Measurements from ENCODE around the gene PRSS38. TPM values are rescaled to one million over a fixed set of nuclear protein-coding genes. Genes with fewer than 3 reads are reported as not detected.

Gene PRSS38
- total and polyA plus RNA-seq, 2 donors (not counting 3 experiments of a cell fraction or from before 2014, with no cell fraction given), result not detected

- Histone ChIP-seq H3K4me3 (replicated peaks in 1 of 3; ENCODE audit: insufficient read depth in 1 of 3, low read depth in 1 of 3, low read length in 3 of 3) (no peak overlapping the region), H3K4me1 (ENCODE audit: control insufficient read depth, extremely low read depth, insufficient read depth, low read length) (no peaks in the 10 kb centered on the region), H3K79me2 (ENCODE audit: control insufficient read depth, insufficient read depth, low read length) (no peaks in the 10 kb centered on the region), H3K36me3 (ENCODE audit: control insufficient read depth in 2 of 2, extremely low read depth in 1 of 2, insufficient read depth in 2 of 2, low read length in 2 of 2) (no peaks in the 10 kb centered on the region), H3K4me2 (ENCODE audit: insufficient read depth, low read length) (no peak overlapping the region), H3K9ac (replicated peaks; ENCODE audit: extremely low read depth, insufficient read depth, low read length) (no peak overlapping the region), H3K9me3 (replicated peaks; ENCODE audit: control insufficient read depth, insufficient read depth, low read length) (no peaks in the 10 kb centered on the region), H3K27ac (ENCODE audit: insufficient read depth, low read depth, low read length) (no peak overlapping the region), H3K9me1 (replicated peaks; ENCODE audit: control insufficient read depth, extremely low read depth, insufficient read depth, low read length) (no peaks in the 10 kb centered on the region), H2AFZ (ENCODE audit: low read depth, low read length) (no peak overlapping the region), H4K20me1 (replicated peaks; ENCODE audit: control insufficient read depth, extremely low read depth, insufficient read depth, low read length) (no peaks in the 10 kb centered on the region), H3K27me3 (ENCODE audit: control insufficient read depth in 2 of 2, insufficient read depth in 2 of 2, low read length in 2 of 2) (no peaks in the 10 kb centered on the region)
- CTCF ChIA-PET, result no interaction called here
- intact Hi-C loops (cut with micrococcal nuclease) (no loop called here), dilution Hi-C loops (cut with MboI; ENCODE audit: extremely low pct_ligation_motif_present, low sequenced_read_pairs) (no loop called here)
- POLR2A ChIA-PET, result no interaction called here
- DNase-seq (ENCODE audit: low read depth, low spot score) (no peak), FAIRE-seq (no peak)
- TF ChIP-seq GATA2 (IDR thresholded peaks at IDR 0.05; ENCODE audit: insufficient read depth, insufficient read length, low read depth, low read length) (no peak), JUN (IDR thresholded peaks at IDR 0.05; ENCODE audit: borderline replicate concordance, insufficient read depth, insufficient read length, low read depth) (no peak), CTCF (IDR thresholded peaks at IDR 0.05; ENCODE audit: extremely low read depth in 1 of 2, insufficient read depth in 1 of 2, low read depth in 1 of 2, low read length in 2 of 2) (no peak), EZH2 (IDR thresholded peaks at IDR 0.05; ENCODE audit: borderline replicate concordance, low read depth, low read length, severe bottlenecking) (no peak), MAX (IDR thresholded peaks at IDR 0.05; ENCODE audit: insufficient read depth, insufficient read length) (no peak), FOS (IDR thresholded peaks at IDR 0.05; ENCODE audit: borderline replicate concordance, insufficient read depth, low read length) (no peak), POLR2A (IDR thresholded peaks at IDR 0.05; ENCODE audit: low read depth, low read length) (no peak), POLR2AphosphoS5 (IDR thresholded peaks at IDR 0.05; ENCODE audit: insufficient read depth, low read depth, low read length) (no peak), MYC (IDR thresholded peaks at IDR 0.05; ENCODE audit: low read depth, low read length) (no peak)
- no TSS peak for BruUV-seq (replicated peaks)
These were observed 18.3 kb upstream of the PRSS38 start for GRCh38 chr1:227797144-227797543.
